PFSK-1 (cell line): ENCODE measurements around the gene PIGK.

Experiments used
- FOXP2 ChIP-seq: optimal IDR thresholded peaks from 2 replicates; pipeline ENCODE3; 2011; ENCODE audit warnings: borderline replicate concordance, control low read depth, inconsistent platforms; ENCODE audit not compliant: insufficient read depth; ENCODE audit errors: extremely low read length, extremely low read depth
- POLR2AphosphoS5 ChIP-seq: IDR thresholded peaks from 2 replicates; pipeline ENCODE4 v1.6.1; 2012; ENCODE audit warnings: low read depth, mild to moderate bottlenecking, control low read depth, low read length, moderate library complexity
- SIN3A ChIP-seq: IDR thresholded peaks from 2 replicates; pipeline ENCODE4 v1.6.1; 2012; ENCODE audit warnings: mild to moderate bottlenecking, low read length, moderate library complexity, borderline replicate concordance; ENCODE audit not compliant: insufficient read depth
- TAF1 ChIP-seq: IDR thresholded peaks from 2 replicates; pipeline ENCODE4 v1.6.1; 2012; ENCODE audit warnings: low read length, control low read depth, borderline replicate concordance; ENCODE audit not compliant: insufficient read depth
- TF ChIP-seq, protein P1 (sequence below), 2 experiments: IDR thresholded peaks; 2 replicates each; pipeline versions ENCODE4 v1.6.1 to v1.8.0; 2011 to 2012; ENCODE audit warnings: low read depth in 2 of 2, low read length in 2 of 2, control low read depth in 1 of 2, inconsistent platforms in 1 of 2, mild to moderate bottlenecking in 1 of 2, moderate library complexity in 1 of 2; ENCODE audit not compliant: insufficient read depth in 1 of 2

Gene PIGK

GRCh38 chr1:77068013-77068412 is 151.2 kb downstream of the PIGK start:
- TF ChIP-seq SIN3A (no peak), FOXP2 (no peak)
- TF ChIP-seq, protein P1, sequence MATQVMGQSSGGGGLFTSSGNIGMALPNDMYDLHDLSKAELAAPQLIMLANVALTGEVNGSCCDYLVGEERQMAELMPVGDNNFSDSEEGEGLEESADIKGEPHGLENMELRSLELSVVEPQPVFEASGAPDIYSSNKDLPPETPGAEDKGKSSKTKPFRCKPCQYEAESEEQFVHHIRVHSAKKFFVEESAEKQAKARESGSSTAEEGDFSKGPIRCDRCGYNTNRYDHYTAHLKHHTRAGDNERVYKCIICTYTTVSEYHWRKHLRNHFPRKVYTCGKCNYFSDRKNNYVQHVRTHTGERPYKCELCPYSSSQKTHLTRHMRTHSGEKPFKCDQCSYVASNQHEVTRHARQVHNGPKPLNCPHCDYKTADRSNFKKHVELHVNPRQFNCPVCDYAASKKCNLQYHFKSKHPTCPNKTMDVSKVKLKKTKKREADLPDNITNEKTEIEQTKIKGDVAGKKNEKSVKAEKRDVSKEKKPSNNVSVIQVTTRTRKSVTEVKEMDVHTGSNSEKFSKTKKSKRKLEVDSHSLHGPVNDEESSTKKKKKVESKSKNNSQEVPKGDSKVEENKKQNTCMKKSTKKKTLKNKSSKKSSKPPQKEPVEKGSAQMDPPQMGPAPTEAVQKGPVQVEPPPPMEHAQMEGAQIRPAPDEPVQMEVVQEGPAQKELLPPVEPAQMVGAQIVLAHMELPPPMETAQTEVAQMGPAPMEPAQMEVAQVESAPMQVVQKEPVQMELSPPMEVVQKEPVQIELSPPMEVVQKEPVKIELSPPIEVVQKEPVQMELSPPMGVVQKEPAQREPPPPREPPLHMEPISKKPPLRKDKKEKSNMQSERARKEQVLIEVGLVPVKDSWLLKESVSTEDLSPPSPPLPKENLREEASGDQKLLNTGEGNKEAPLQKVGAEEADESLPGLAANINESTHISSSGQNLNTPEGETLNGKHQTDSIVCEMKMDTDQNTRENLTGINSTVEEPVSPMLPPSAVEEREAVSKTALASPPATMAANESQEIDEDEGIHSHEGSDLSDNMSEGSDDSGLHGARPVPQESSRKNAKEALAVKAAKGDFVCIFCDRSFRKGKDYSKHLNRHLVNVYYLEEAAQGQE (IDR thresholded peaks at IDR 0.05; ENCODE audit: insufficient read depth in 1 of 2, low read depth in 2 of 2, low read length in 2 of 2): no peak

- no peak for TF ChIP-seq POLR2AphosphoS5
- no peak for TF ChIP-seq TAF1
- TF ChIP-seq, protein P1 (IDR thresholded peaks at IDR 0.05; ENCODE audit: insufficient read depth in 1 of 2, low read depth in 2 of 2, low read length in 2 of 2): no peak
- no peak for TF ChIP-seq SIN3A
- TF ChIP-seq FOXP2: no peak
These were observed 153.4 kb downstream of the PIGK start for GRCh38 chr1:77065693-77066342.

DNA sequence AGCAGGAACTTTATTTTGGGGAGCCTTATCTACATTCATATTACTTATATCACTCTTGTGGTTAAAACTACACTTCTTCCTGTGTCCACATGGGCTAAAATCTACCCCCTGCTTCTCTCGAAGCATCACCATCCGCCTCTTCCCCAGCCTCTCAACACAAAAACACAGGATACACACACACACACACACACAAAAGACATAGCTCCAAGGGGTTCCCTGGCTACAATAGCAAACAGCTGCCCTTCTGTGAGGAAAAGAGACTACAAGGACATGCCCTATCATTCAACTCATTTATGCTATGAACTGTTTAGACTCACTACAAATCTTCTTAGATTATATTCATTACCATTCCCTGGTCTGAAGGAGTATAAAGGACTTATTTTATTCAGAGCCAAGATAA is 155.0 kb downstream of the PIGK start:
- TF ChIP-seq POLR2AphosphoS5 (no peak), TAF1 (no peak), SIN3A (no peak), FOXP2 (no peak)
- TF ChIP-seq, protein P1 (IDR thresholded peaks at IDR 0.05; ENCODE audit: insufficient read depth in 1 of 2, low read depth in 2 of 2, low read length in 2 of 2): no peak

DNA sequence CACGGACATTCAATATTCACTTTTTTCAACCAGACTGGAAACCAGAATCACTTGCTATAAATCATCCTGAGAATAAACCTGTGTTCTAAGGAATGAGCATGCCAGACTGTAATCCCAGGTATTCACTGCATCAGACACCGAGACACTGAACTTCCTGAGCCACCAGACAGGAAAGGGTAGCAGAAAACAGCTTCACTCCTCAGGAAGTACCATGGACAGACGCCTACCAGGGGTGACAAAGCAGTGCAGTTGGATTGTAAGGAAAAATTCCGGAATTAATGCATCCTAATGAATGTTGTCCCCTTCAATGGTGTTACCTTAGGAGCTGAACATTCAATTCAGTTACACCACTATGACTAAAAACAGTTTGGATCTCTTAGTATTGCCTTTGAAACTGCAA is 156.1 kb downstream of the PIGK start:
- TF ChIP-seq, protein P1 (IDR thresholded peaks at IDR 0.05; ENCODE audit: insufficient read depth in 1 of 2, low read depth in 2 of 2, low read length in 2 of 2): peak; percentile 84 to 96
- TF ChIP-seq FOXP2 (no peak), TAF1 (no peak), POLR2AphosphoS5 (no peak)

GRCh38 chr1:77061162-77061561 is 158.1 kb downstream of the PIGK start:
- TF ChIP-seq SIN3A (no peak), FOXP2 (no peak), TAF1 (no peak), POLR2AphosphoS5 (no peak)
- TF ChIP-seq, protein P1 (IDR thresholded peaks at IDR 0.05; ENCODE audit: insufficient read depth in 1 of 2, low read depth in 2 of 2, low read length in 2 of 2): no peak
